Activated CD4-positive, alpha-beta T cell treated with anti-CD3 and anti-CD28 coated beads, Interleukin-2, Interleukin-6, amounts not matched to agents 100 ng/mL and 50 ng/mL, durations not matched to agents 16 hours and 8 hours (primary cell): ENCODE data around the gene KRT86.
"Not testable (repeated sequence)": the region's sequence is repeated elsewhere in the genome, so short reads cannot be mapped to it uniquely, and the experiment has no call there.

ENCODE experiments used
- DNase-seq: peaks from one replicate; pipeline ENCODE4 v3.0.0-alpha.2; 2020

Gene KRT86

DNA sequence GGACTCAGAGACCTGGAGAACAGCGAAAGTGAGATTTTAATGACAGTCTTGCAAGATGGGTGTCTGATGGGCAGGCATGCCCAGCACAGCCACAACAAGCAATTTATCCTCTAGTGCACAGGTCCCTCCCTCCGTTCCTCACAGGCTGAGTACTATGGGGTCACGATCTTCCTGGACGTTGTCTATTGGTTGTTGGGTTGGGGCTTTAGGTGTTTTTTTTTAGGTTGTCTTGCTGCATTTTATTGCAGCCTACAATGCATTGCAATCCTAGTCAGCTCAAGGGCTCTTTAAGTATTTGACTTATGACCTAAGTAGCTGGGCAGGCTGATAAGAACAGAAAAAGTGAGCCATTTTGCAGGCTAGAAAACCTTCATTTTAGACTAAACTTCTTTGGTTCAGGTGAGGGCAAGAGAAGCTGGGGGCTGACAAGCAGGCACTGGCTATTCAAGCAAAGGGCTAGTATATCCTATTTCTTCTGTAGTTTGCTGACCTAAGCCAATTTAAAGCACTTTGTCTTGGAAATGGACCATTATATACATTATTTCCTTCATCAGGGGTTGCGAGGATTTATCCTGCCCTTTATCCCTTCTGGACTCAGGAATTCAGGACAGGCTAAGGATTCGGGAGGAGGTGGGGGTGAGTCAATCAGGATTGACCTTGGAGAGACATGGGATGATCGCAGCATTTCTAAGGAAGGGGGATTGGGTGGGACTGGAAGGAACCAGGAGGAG is 35.4 kb upstream of the KRT86 start:
- no peak for DNase-seq

DNA sequence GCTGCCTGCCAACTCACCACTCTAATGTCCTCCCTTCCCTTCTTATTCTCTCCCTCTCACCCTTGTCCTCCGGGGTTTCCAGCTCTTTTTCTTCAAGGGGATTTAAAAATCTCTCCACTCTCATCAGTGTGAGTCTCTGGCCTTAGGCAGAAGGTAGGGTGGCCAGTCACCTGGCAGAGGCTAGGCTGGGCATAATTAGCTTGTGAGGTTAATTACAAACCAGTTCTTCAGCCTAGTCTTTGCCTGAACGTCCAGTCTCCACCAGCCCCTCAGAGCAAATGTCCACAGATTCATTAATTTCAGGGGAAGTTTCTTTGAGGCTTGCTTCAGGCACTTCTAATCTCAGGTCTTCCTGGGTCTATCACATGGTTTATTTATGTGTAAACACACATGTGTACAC is 34.7 kb upstream of the KRT86 start:
- DNase-seq, result no peak

DNA sequence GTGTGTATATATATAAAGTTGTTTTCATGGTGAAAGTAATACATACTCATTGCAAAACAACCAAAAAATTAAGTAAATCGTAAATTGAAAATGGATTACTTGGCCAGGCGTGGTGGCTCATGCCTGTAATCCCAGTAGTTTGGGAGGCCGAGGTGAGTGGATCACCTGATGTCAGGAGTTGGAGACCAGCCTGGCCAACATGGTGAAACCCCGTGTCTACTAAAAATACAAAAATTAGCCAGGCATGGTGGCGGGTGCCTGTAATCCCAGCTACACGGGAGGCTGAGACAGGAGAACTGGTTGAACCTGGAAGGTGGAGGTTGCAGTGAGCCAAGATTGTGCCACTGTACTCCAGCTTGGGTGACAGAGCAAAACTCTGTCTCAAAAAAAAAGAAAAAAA is 34.2 kb upstream of the KRT86 start:
- not testable (repeated sequence) for DNase-seq

DNA sequence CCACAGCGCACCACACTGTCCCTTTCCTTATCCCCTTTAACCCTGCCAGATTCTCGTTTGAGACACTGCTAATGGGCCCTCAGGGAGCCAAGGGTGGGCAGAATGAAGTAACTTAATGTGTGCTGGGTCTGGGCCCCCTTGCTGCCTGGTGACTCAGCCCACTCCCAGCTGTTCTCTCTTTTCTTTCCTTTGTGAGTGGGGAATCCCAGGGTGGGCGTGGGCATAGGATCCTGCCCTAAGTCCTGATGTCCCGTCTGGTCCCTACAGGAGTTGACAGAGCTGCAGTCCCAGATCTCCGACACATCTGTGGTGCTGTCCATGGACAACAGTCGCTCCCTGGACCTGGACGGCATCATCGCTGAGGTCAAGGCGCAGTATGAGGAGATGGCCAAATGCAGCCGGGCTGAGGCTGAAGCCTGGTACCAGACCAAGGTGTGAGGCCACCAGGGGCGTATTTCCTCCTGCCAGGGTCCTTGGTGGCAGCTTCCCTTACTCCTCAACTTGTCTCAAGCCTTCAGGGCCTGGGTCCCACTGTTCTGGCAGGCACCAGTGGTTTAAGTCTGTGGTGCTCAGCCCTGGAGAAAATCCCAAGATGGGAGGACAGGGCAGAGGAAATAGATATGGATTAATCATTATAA is 33.1 kb upstream of the KRT86 start:
- DNase-seq, result no peak

DNA sequence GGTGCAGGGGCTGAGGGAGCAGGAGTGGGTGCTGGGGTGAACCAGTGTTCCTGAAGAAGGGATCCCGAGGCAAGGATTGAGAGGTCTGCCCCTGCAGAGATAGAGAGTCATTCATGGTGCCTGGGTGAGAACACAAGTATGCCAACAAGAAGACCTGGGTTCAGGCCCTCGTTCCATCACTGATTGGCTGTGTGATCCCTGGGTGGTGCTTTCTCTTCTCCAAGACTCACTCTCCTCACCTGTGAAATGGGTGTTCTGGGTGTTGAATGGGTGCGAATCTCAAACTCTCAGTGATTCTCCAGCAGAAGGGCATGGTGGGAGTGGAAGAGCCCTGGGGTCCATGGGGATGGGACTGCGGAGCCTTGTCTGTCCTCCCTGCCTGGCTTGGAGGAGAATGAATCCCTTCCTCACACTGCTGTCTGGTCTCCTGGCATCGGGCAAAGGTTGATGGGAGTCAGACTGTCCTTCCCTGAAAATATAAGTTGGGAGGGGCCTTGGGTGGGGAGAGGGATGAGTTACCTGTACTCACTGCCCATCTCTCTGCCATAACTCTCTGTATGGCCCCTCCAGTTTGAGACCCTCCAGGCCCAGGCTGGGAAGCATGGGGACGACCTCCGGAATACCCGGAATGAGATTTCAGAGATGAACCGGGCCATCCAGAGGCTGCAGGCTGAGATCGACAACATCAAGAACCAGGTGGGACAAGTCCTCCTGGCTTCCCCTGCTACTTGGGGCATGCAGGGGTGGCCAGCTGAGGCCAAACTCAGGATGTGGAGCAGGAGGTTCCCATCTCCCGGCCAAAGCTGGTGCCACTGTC is 31.8 kb upstream of the KRT86 start:
- DNase-seq, result no peak

DNA sequence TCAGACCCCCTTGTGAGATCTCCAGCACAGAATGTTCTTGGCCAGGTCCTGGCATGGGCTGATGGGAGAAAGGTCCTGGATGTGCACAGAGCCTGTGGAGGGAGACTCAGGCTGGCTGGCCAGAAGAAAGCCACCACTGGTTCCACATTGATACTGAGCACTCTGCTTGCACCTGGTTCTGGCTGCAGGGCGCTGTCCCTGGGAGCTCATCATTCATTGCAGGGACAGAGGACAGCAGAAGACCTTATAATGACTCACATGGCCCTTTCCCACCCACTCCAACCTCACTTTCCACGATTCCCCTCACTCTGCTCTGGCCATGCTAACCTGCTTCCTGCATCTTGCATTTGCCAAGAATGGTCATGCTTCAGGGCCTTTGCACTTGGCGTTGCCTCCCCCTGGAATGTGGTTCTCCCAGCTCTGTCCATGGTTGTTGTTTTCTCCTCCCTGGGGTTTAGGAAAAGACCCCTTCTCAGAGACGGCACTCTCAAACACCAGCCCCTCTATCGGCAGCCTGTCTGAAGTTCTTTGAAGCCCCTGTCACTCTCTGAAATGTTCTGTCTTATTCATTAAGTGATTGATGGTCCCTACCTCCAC is 31.1 kb upstream of the KRT86 start:
- DNase-seq, result no peak

DNA sequence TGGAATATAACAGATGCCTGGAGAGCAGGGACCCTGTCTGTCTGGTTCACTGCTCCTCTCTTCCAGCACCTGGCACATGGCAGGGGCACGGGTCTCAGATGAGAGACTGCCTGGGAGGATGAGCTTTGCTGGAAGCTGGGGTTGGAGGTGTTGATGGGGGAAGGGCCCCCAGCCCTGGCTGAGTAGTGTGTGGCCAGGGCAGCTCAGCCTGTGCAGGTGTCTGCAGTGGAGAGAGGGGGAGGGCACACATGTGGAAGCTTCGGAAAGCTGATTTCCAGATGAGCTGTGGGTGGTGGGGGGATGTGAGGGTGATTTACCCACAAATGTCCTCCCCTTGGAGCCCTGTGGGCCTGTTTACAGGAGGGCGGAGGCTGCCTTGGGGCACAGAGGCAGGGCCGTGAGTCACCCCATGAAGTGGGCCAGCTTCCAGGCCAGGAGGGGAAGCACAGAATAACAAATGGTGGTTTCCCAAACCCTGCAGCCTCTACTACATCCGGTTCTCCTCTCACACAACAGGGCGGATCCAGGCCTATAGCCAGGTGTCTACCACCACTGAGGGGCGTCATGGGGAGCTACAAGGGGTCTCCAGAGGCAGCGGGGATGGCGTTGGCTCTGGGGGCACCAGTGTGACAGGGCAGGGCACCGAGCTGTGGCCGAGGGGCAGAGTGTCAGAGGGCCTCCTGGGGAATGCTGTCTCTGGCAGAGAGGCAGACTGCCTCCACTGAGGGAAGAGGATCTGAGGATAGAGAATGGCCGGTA is 30.4 kb upstream of the KRT86 start:
- DNase-seq, result peak; percentile 81

DNA sequence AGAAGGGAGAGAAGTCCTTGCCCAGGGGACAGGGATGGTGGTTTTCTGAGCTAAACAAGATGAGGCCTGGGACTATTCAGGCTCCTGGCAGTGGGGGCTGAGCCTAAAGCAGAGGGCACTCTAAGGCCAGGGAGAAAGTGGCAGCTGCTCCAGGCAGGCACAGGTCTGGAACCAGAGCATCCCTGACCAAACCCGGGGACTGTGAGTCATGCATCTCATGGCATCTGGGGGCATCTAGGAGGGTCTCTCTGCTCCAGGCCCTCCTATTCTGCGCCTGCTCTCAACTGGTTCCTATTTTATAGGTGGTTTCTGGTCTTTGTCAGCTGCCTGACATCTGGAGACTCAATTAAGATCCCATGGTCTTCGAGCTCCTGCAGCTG is 29.8 kb upstream of the KRT86 start:
- no peak for DNase-seq

DNA sequence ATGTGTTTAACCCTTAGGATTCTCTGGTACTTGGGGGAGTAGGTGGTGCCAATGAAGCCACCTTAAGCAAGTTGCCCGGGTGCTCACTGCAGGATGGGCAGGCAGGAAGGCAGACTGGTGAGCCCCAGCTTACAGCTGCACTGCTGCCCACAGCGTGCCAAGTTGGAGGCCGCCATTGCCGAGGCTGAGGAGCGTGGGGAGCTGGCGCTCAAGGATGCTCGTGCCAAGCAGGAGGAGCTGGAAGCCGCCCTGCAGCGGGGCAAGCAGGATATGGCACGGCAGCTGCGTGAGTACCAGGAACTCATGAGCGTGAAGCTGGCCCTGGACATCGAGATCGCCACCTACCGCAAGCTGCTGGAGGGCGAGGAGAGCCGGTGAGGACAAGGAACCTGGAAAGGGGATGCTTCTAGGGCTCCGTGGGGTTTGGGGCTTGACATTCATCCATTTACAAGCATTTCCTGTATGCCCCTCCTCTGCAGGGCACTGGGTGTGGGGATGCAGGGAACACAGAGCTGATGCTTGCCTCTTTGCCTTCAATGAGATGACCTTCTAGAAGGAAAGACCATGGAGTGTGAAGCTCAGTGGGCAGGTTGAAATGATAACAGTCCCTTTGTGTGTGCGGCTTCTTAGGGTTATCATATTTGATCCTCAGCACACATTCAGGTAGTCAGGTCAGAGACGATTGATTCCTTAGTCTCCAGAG is 29.0 kb upstream of the KRT86 start:
- DNase-seq, result no peak

DNA sequence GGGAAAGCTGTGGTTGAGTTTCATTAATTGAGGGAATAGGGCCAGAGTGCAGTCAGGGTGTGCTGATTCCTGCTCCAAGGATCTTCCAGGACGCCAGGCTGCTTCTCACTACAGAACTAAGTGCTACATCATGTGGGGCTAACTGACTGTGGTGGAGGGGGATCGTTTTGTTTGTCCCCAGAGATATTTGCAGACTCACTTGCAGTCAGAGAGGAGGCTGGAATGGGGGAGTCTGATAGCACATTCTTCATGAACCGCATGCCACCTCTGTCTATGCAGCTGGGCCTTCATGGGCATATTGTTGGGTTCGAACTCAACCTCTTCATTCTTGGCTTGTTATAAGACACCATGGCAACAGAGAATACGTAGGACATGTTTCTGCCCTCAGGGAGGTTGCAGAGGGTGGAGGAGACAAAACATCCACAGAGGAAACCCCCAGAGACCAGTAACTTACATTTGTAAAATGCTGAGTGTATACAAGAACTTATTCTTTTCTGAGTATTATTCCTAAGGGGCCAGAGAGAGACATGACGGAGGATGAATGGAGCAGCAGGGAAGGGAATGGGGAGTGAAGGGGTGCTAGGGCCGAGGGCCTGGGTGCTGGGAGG is 28.4 kb upstream of the KRT86 start:
- no peak for DNase-seq

DNA sequence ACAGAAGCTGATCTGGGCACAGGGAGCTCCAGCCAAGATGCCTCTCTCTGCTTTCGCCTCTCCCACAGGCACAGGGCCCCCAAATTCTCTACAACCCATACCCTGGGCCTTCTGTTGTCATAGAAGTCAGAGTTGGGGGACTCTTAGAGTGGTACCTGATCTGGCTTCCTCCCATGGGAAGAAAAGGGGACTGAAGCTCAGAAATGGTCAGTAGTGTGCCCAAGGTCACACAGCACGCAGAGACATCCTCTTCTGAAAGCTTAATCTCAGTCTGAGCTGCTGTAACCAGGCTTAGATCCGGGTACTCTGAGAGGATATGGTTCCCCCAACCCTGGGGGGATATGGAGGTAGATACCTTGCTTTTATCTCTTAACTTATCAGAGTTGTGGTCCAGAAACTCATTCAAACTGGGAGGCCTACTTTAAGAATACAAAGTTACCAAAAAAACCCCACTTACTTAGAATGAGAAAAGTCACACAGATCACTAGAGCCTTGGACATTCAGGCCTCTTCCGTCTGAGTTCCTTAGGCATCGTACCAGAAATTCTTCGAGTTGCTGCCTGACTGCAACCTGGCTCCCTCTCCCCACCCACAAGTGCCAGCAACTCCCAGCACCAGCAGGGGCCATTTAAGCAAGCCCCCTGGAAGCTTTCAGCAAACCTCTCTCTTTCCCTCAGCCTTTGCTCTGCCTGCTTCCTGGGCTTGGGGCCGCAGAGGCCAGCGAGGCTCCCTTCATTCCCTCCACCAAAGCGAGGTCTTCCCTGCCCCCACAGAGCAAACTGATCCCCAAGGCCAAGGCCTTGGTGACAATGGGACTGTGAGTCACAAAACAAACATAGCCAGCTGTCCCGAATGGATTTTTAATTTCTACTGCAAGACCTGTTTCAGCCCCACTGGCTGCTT is 27.5 kb upstream of the KRT86 start:
- DNase-seq, result peak; percentile 42

DNA sequence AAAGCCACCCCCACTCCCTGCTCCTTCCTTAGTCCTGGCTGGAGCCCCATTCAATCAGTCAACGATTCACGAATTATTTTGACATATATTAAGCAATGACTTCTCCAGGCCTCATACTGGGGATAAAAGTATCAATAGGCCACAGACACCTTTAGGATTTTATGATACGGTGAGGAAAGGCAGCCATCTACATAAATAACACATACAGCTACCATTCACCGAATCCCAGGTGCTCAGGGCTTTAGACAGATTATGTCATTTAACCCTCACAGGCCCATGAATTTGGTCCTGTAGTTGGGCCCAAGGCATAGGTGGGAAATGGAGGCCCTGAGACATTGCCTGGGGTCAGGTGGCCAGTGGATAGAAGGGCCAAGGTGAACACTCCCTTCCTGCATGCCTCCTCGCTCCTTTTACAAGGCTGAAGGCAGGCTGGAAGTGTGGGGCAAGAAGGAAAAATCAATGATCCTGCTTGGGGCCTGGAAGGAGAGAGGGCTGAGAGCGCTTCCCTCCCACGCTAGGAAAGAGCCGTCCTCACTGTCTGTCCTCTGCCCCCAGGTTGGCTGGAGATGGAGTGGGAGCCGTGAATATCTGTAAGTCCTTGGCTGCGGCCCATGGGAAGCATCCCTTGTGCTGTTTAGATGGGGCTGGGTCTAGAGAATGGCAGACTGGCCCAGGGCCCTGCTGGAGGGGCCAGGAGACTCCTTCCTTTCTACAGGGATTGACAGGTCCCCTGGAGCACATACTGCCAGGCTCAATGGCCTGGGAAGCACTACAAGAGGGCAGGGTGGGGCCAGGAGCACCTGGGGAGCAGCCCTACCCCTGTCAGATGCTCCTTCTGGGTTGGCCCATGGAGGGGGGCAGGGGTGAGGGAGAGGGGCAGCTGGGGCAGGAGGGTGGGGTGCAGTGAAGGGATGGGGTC is 26.6 kb upstream of the KRT86 start:
- no peak for DNase-seq

DNA sequence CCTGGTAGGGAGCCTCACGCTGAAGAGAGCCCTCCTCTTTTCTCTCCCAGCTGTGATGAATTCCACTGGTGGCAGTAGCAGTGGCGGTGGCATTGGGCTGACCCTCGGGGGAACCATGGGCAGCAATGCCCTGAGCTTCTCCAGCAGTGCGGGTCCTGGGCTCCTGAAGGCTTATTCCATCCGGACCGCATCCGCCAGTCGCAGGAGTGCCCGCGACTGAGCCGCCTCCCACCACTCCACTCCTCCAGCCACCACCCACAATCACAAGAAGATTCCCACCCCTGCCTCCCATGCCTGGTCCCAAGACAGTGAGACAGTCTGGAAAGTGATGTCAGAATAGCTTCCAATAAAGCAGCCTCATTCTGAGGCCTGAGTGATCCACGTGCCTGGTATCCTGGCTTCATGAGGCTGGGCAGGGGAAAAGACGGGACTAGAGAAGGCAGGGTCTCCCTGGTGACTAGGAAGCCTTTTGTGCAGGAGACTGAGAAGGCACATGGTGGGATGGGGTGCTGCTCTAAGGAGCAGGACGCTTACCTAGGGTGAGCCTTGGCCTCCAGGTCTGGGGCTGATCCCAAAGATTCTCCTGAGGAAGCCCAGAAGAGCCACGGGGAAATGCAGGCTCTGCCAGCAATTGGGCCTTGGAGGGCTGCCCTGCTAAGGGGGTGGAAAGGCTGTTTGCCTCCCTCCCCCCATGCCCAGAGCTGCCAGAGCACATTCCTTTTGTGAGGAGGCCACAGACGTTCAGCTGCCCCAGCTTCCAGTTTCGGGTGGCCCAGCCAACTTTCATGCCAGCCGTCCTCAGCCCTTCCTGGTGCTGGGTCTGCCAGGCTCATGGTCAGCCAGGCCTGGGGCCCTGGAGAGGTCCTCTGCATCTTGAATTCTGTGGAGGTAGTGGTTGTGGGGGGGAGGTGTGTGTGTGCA is 25.6 kb upstream of the KRT86 start:
- no peak for DNase-seq

DNA sequence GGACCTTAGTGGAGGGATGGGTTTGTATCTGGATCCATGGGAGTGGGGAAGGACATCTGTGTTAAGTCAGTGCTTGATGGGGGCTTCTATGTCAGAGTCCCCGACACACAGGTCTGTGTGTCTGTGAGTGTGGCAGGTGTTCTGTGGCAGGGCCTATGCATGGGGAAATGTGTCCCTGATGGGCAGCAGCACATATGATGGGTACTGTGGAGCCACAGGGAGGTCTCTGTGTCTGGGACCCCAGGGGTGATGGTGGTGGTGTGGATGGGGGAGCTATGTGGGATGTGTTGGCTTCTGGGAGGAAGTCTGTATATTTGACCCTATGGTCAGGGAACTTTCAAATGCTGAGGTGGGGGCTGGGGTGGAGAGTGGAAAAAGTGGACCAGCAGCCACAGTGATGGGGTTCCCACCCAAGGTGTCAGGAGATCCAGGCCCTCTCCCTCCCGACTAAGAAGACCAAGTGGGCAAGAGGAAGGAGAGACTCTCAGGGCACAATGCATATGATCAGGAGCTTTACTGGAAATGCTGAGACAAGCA is 24.9 kb upstream of the KRT86 start:
- no peak for DNase-seq

DNA sequence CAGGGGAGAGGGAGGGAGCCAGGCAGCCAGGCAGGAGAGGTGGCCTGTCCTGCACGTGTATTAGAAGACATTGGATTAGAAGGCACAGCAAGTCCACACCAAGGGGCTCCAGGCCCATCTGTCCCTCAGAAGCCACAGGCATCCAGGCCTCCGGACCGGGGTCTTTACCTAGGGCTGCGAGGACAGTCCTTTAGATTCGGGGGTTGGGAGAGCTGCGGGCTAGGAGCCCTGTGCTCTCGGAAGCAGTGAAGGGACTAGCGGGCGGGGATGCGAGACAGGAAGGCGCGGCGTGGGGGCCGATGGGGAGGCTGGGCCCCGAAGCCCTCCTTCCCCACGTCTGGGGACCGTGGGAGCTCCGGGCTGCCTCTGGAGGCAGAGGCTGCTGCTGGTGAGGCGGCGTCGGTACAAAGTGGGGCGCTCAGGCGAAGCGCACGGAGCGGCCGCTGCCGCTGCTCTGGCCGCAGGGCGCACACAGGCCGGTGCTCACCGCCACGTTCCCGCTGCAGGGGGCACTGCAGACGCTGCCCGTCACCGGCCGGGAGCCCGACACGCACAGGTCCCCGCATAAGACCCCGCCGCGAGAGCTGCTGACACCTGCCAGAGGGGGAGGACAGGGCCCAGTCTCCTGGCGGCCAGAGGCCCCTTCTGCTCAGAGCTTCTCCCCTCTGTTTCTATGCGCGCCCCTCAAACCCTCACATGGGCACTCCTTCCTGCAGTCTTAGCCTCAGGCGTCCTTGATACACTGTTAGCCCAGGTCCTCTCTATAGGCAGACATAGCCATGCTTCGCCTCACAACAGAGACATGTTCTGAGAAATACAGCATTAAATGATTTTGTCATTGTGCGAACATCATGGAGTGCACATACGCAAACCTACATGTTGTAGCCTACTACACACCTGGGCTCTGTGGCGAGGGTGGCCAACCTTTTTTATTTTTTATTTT is 24.1 kb upstream of the KRT86 start:
- no peak for DNase-seq

DNA sequence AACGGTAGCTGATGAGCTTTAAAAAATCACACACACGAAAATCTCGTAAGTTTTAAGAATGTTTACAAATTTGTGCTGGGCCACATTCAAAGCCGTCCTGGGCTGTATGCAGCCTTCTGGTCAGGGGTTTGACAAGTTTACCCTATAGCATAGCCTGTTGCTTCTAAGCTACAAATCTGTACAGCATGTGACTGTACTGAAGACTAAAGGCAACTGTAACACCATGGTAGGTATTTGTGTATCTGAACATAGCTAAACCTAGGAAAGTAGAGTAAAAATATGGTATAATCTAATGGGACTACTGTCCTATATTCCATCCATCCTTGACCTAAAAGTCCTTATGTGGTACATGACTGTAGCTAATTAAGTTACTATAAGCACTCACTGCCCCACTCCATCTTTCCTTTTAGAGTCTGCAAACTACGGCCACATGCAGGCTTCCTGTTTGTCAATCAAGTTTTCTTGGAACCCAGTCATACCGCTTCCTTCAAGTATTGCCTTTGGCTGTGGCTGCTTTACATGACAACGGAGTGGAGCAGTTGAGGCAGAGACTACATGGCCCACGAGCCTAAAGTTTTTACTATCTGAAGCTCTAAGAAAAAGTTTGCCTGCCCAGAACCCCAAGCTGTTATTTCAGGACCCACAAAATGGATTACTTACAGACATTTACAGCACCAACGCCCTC is 22.9 kb upstream of the KRT86 start:
- peak; percentile 71 for DNase-seq
